GM19468 (cell line): ENCODE results near the gene M1AP.

Experiments
- ATAC-seq: cut with Tn5 transposase; IDR thresholded peaks from one replicate; pipeline ENCODE4 v1.9.1; 2021; ENCODE audit warnings: mild to moderate bottlenecking, moderate library complexity, moderate number of reproducible peaks; ENCODE audit not compliant: unreplicated experiment; ENCODE audit errors: extremely low read depth

The M1AP gene

DNA sequence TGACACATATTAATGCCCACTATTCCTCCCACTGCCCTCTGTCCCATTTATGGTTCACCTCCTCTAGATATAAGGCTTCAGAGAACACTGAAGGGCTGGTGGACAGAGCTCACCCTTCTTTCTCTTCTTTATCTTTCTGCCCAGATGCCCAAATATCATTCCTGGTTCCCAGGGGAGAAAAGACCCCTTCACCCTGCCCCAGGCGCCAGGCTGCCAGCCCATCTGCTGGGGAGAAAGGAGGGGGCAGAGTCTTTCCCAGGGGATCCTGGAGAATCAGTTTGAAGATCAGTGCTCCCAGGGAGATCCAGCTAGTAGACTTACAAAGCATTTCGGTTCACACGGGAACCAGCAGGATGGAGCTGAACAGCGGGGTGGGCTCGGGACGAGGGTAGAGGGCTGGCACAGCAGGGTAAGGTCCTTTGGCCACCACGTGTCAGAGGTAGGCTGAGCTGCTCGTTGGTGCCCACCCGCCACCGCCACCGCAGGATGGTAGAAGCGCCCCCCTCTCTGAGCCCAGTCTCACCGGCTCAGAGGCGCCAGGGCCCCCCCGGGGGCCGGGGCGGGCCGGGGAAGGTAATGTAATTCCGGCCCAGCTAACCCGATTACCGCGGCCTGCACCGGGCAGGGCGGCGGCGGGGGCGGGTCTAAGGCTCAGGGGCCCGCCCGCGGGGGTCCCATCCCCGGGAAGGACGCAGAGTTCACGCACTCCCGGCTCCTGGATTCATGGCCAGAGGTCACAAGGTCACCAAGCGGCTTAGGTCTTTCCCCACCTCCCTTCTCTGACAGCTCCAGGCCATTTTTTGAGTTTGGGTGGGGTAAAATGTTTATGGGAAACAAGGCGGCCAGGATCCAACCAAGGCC is 135.2 kb downstream of the M1AP start:
- no peak for ATAC-seq

DNA sequence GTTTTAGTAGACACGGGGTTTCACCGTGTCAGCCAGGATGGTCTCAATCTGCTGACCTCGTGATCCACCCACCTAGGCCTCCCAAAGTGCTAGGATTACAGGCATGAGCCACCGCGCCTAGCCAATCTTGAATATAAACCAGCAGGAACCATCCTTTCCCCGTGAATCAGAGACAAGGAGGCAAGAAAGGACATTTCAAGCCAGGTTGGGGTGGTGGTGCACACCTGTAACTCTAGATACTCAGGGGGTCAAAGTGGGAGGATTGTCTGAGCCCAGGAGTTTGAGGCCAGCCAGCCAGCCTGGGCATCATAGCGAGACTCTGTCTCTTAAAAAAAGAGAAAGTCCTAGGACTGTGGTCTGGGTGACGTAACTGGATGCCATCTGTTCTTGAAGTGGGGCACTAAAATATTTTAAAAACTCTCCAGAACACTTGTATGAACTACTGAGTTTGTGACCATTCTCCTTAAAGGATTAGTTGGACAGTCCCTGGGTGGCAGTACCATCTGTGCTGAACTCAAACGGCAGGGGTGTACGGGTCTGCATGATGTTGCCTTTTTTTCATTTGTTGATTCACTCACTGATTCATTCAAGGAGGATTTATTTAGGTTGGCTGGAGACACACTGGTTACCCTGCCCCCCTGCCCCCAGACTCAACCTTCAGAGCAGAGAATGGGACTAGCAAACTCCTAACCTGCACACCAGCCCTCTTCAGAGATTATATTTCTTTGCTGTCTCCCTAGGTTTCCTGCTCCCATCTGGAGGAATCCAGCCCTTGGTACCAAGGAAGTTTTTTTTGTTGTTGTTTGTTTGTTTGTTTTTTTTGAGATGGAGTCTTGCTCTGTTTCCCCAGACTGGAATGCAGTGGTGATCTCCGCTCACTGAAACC is 136.8 kb downstream of the M1AP start:
- ATAC-seq: no peak

DNA sequence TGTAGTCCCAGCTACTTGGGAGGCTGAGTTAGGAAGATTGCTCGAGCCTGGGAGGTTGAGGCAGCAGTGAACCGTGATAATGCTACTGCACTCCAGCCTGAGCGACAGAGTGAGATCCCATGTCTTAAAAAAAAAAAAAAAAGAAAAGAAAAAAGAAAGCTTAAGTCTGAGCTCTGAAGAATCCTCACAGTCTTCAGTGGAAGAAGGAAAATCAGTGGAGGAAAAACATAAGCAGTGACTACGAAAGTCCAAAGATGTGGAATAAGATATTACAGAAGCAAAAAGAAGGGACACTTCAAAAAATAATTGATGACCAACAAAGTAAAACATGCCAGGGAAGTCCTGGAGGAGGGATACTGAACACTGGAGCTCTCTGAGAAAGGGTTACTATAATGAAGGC is 137.9 kb downstream of the M1AP start:
- no peak for ATAC-seq

DNA sequence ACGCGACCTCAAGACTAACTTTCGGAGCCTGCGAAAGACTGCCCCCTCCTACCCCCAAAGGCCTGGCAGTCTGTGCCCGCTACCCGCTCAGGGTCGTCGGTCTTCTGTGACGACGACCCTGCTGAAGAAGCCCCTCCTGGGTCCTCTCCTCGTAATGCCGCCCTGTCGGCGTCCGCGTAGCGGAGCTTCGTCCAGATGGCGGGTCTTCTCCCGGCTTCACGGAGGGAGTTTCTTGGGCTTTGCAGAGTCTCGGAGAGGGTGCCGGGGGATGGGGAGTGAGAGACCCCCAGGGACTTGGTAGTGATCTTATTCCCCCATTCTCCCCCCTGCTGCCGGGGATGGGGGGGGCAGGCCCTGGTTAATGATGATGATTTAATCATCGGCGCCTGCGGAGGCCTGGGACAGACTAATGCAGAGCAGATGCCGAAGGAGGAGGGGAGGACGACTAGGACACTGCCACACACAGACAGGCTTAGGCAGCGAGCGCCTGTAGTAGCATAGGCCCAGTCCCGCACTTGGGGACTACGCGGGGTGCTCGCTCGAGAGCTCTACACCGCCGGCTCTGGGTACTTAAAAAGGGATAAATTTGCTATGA is 140.1 kb downstream of the M1AP start:
- ATAC-seq: no peak
